Endodermal cell (in vitro differentiated cells): ENCODE data around the gene SLCO1B1. TPM values are rescaled to one million over a fixed set of nuclear protein-coding genes. Genes with fewer than 3 reads are reported as not detected.

Source experiments
- DNase-seq: peaks from one replicate; pipeline ENCODE4 v3.0.0-alpha.2; 2017
- H3K27ac ChIP-seq: 2 replicates; pipeline ENCODE4 v1.5.1; 2013; ENCODE audit warnings: mild to moderate bottlenecking, low read depth, low read length, moderate library complexity
- H3K27me3 ChIP-seq: 2 replicates; pipeline ENCODE4 v1.6.1; 2013; ENCODE audit warnings: mild to moderate bottlenecking, low read length, moderate library complexity; ENCODE audit not compliant: insufficient read depth, control insufficient read depth, poor library complexity, severe bottlenecking
- H3K36me3 ChIP-seq: 2 replicates; pipeline ENCODE4 v1.7.0; 2013; ENCODE audit warnings: mild to moderate bottlenecking, low read length, moderate library complexity; ENCODE audit not compliant: control insufficient read depth, insufficient read depth
- H3K4me1 ChIP-seq: one replicate; pipeline ENCODE4 v1.7.0; 2013; ENCODE audit warnings: low read length; ENCODE audit not compliant: control insufficient read depth, insufficient read depth
- H3K4me3 ChIP-seq: 2 replicates; pipeline ENCODE4 v1.5.1; 2013; ENCODE audit warnings: mild to moderate bottlenecking, low read length, moderate library complexity
- H3K9ac ChIP-seq: 2 replicates; pipeline ENCODE4 v1.6.1; 2013; ENCODE audit warnings: mild to moderate bottlenecking, low read length, moderate library complexity; ENCODE audit not compliant: poor library complexity, severe bottlenecking; ENCODE audit errors: extremely low read depth
- H3K9me3 ChIP-seq: 2 replicates; pipeline ENCODE4 v1.6.1; 2013; ENCODE audit warnings: mild to moderate bottlenecking, low read length, moderate library complexity; ENCODE audit not compliant: control insufficient read depth
- H3K27ac Mint-ChIP-seq: 2 replicates; pipeline ENCODE4 v1.8.0; 2020; ENCODE audit warnings: mixed read lengths
- H3K27me3 Mint-ChIP-seq: 2 replicates; pipeline ENCODE4 v1.8.0; 2021; ENCODE audit warnings: mild to moderate bottlenecking, mixed read lengths; ENCODE audit not compliant: insufficient read depth
- H3K36me3 Mint-ChIP-seq: 2 replicates; pipeline ENCODE4 v1.8.0; 2020; ENCODE audit warnings: low read depth, mixed read lengths
- H3K4me1 Mint-ChIP-seq: 2 replicates; pipeline ENCODE4 v1.8.0; 2020; ENCODE audit warnings: mixed read lengths
- H3K4me3 Mint-ChIP-seq: 2 replicates; pipeline ENCODE4 v1.8.0; 2020; ENCODE audit warnings: mild to moderate bottlenecking, moderate library complexity, mixed read lengths
- H3K9me3 Mint-ChIP-seq: 2 replicates; pipeline ENCODE4 v1.8.0; 2020; ENCODE audit warnings: mild to moderate bottlenecking, mixed read lengths
- CTCF ChIP-seq: fragments of 200-600 bp; sonication (generic); conservative IDR thresholded peaks from 2 replicates; pipeline ENCODE4 v1.5.0; 2021; ENCODE audit warnings: antibody characterized with exemption, mild to moderate bottlenecking
- WGBS, 2 experiments: methylation state at CpG; one replicate each; pipeline versions ENCODE4 v1.1.5 to v1.1.7; 2013; ENCODE audit warnings: missing lambda C conversion rate in 2 of 2, mixed read lengths in 1 of 2; ENCODE audit not compliant: insufficient coverage in 1 of 2, insufficient read length in 1 of 2; 5-methylcytosine and 5-hydroxymethylcytosine counted together
- total RNA-seq, 2 donors: library from RNA; stranded (reverse); fragmentation: NEBNext Ultra II Directional in 1 of 2; extraction: Animal tissue kit (Norgen Biotek cat#: 25700) in 1 of 2; gene quantifications; 2 replicates in 1 of 2; 3 replicates in 1 of 2; pipeline ENCODE4 v1.2.1, GENCODE V29; 2021

The SLCO1B1 gene
- total RNA-seq, 2 donors from 2014 or later: 1.5 TPM; not detected in 1

GRCh38 chr12:21155522-21156351, 24.7 kb downstream of the SLCO1B1 start:
- Histone ChIP-seq H3K27ac (no peak overlapping the region), H3K4me1 (no peaks in the 10 kb centered on the region), H3K27me3 (no peaks in the 10 kb centered on the region), H3K9me3 (no peaks in the 10 kb centered on the region), H3K4me3 (no peak overlapping the region), H3K36me3 (no peaks in the 10 kb centered on the region), H3K9ac (no peak overlapping the region)
- Mint-ChIP-seq H3K9me3 (peaks cover 4% of the 10 kb centered on the region), H3K36me3 (no peaks in the 10 kb centered on the region), H3K27me3 (no peaks in the 10 kb centered on the region), H3K27ac (no peak overlapping the region), H3K4me1 (no peaks in the 10 kb centered on the region), H3K4me3 (no peak overlapping the region)
- WGBS, 2 experiments: 89 to 100% methylated on average over 1 to 3 of the region's 3 CpGs
- TF ChIP-seq CTCF: no peak
- no peak for DNase-seq

GRCh38 chr12:21165048-21165447, 34.1 kb downstream of the SLCO1B1 start:
- Histone ChIP-seq H3K9ac (no peak overlapping the region), H3K4me3 (no peak overlapping the region), H3K9me3 (no peaks in the 10 kb centered on the region), H3K4me1 (no peaks in the 10 kb centered on the region), H3K27ac (no peak overlapping the region), H3K36me3 (no peaks in the 10 kb centered on the region), H3K27me3 (no peaks in the 10 kb centered on the region)
- peaks cover 6% of the 10 kb centered on the region for H3K9me3 Mint-ChIP-seq
- no peak overlapping the region for H3K27ac Mint-ChIP-seq
- no peak overlapping the region for H3K4me3 Mint-ChIP-seq
- no peaks in the 10 kb centered on the region for H3K36me3 Mint-ChIP-seq
- no peaks in the 10 kb centered on the region for H3K27me3 Mint-ChIP-seq
- 91 to 100% methylated on average over 1 to 4 of the region's 4 CpGs for WGBS, 2 experiments
- DNase-seq: no peak
- no peak for TF ChIP-seq CTCF
- H3K4me1 Mint-ChIP-seq: peaks cover 2% of the 10 kb centered on the region

GRCh38 chr12:21169878-21170472, 39.0 kb downstream of the SLCO1B1 start:
- no peak overlapping the region for H3K27ac Mint-ChIP-seq

More at GRCh38 chr12:21169878-21170472, 39.0 kb downstream of the SLCO1B1 start:
- Mint-ChIP-seq H3K4me3 (no peak overlapping the region), H3K27me3 (no peaks in the 10 kb centered on the region), H3K4me1 (peaks cover 10% of the 10 kb centered on the region), H3K9me3 (no peaks in the 10 kb centered on the region), H3K36me3 (no peaks in the 10 kb centered on the region)
- no peak overlapping the region for H3K4me3 ChIP-seq
- H3K27ac ChIP-seq: no peak overlapping the region
- TF ChIP-seq CTCF: peak; percentile 100
- no peaks in the 10 kb centered on the region for H3K4me1 ChIP-seq
- no peaks in the 10 kb centered on the region for H3K36me3 ChIP-seq
- 0 to 40% methylated on average over 1 to 3 of the region's 3 CpGs for WGBS, 2 experiments
- peak; percentile 97 for DNase-seq
- no peaks in the 10 kb centered on the region for H3K9me3 ChIP-seq
- H3K9ac ChIP-seq: no peak overlapping the region
- no peaks in the 10 kb centered on the region for H3K27me3 ChIP-seq
